ENCODE results near the gene BBS9. TPM values are rescaled to one million over a fixed set of nuclear protein-coding genes. Genes with fewer than 3 reads are reported as not detected.

Gene BBS9
- total RNA-seq, 1 experiment from 2014 or later, result 26.4 TPM

GRCh38 chr7:33411020-33411419, 281.7 kb downstream of the BBS9 start:
- H3K9ac ChIP-seq (ENCODE audit: extremely low read depth, insufficient read length, low read length), result no peak overlapping the region
- H2AFZ ChIP-seq (ENCODE audit: low read length), result no peak overlapping the region
- Mint-ChIP-seq H3K27ac (no peak overlapping the region), H3K4me1 (no peaks in the 10 kb centered on the region), H3K36me3 (ENCODE audit: insufficient read depth in 1 of 3, low read depth in 3 of 3) (peaks cover 15 to 34% (median 28%) of the 10 kb centered on the region in 3 experiments), H3K4me3 (no peak overlapping the region), H3K27me3 (ENCODE audit: low read depth) (no peaks in the 10 kb centered on the region), H3K9me3 (peaks cover 29 to 42% of the 10 kb centered on the region in 2 experiments)
- no peaks in the 10 kb centered on the region; the same call in 1 of the 2 replicates for H3K4me1 ChIP-seq (ENCODE audit: insufficient read depth, low read length)
- H2BK12ac ChIP-seq (ENCODE audit: insufficient read length, low read depth, low read length), result no peak overlapping the region
- H3K27me3 ChIP-seq (ENCODE audit: insufficient read depth, low read length), result no peaks in the 10 kb centered on the region
- H3K9me3 ChIP-seq (ENCODE audit: control insufficient read depth, low read depth, low read length), result peaks cover 5% of the 10 kb centered on the region
- no peak overlapping the region for H3K18ac ChIP-seq (ENCODE audit: insufficient read length, low read depth, low read length)
- 0 out of 2 replicates have a peak, but pooled peaks cover 4% of the 10 kb centered on the region for H3K79me2 ChIP-seq (ENCODE audit: insufficient read depth, low read length)
- no CpG with 5 or more reads among the region's 3 CpGs for WGBS (ENCODE audit: extremely low coverage, insufficient read length, low lambda C conversion rate)
- H3T11ph ChIP-seq (ENCODE audit: low read length), result no peak overlapping the region
- H3K79me1 ChIP-seq (ENCODE audit: insufficient read depth, low read depth, low read length, poor library complexity, severe bottlenecking), result no peaks in the 10 kb centered on the region
- no peak overlapping the region for H2BK120ac ChIP-seq (ENCODE audit: low read depth, low read length, poor library complexity, severe bottlenecking)
- H3K23me2 ChIP-seq (ENCODE audit: insufficient read length, low read depth, low read length, poor library complexity, severe bottlenecking), result no peaks in the 10 kb centered on the region
- H4K5ac ChIP-seq (ENCODE audit: insufficient read length, low read depth, low read length), result no peak overlapping the region
- TF ChIP-seq CTCF (conservative IDR thresholded peaks at IDR 0.05), result no peak
- H3K4me2 ChIP-seq (ENCODE audit: insufficient read depth, insufficient read length, low read length), result no peak overlapping the region
- H3K23ac ChIP-seq (ENCODE audit: insufficient read length, low read depth, low read length), result no peak overlapping the region
- no peak overlapping the region for H3K27ac ChIP-seq (ENCODE audit: insufficient read length, low read depth, low read length)
- no peak overlapping the region for H2BK20ac ChIP-seq (ENCODE audit: low read depth, low read length, poor library complexity, severe bottlenecking)
- H4K91ac ChIP-seq (ENCODE audit: insufficient read length, low read depth, low read length), result no peak overlapping the region
- no peak overlapping the region for H4K8ac ChIP-seq (replicated peaks; ENCODE audit: insufficient read length, low read depth, low read length)
- no peak for DNase-seq
- no peak overlapping the region for H2BK15ac ChIP-seq (ENCODE audit: low read depth, low read length)
- no peak overlapping the region for H3K56ac ChIP-seq (ENCODE audit: insufficient read length, low read depth, low read length)
- no peak overlapping the region for H3K4ac ChIP-seq (ENCODE audit: low read depth, low read length)
- H2BK5ac ChIP-seq (ENCODE audit: insufficient read length, low read length), result no peak overlapping the region
- H3K14ac ChIP-seq (ENCODE audit: insufficient read depth, low read length), result no peak overlapping the region
- no peak overlapping the region for H2AK5ac ChIP-seq (ENCODE audit: insufficient read length, low read length)
- no peaks in the 10 kb centered on the region for H4K20me1 ChIP-seq (ENCODE audit: control insufficient read depth, insufficient read depth, insufficient read length)
